Erythroblast (primary cell): ENCODE data around the gene WDSUB1.

Source experiments
- DNase-seq, 2 experiments: peaks; one replicate each; lab custom pipeline; 2025; lab: John Stamatoyannopoulos, UW
- GATA1 ChIP-seq: IDR thresholded peaks from 2 replicates; pipeline ENCODE4 v1.6.1; 2011; ENCODE audit warnings: low read depth, mild to moderate bottlenecking, control low read depth, low read length, moderate library complexity
- POLR2A ChIP-seq: IDR thresholded peaks from 2 replicates; pipeline ENCODE4 v1.6.1; 2011; ENCODE audit warnings: mild to moderate bottlenecking, low read length

Gene WDSUB1

GRCh38 chr2:159285929-159286708, at the start of gene WDSUB1:
WDSUB1 (minus strand) TSS chr2:159286703; CDS start chr2:159283069, 3,634 bp downstream.
- DNase-seq: peak; percentile 70 to 74
- no peak for TF ChIP-seq POLR2A

- no peak for TF ChIP-seq POLR2A
- no peak for TF ChIP-seq GATA1
- DNase-seq: peak; percentile 55 to 83
These were observed 40.2 kb upstream of the WDSUB1 start for GRCh38 chr2:159326569-159327255.

GRCh38 chr2:159322419-159322818, 35.9 kb upstream of the WDSUB1 start:
- TF ChIP-seq GATA1 (no peak), POLR2A (no peak)
- no peak for DNase-seq

GRCh38 chr2:159317392-159318088, 31.0 kb upstream of the WDSUB1 start:
- no peak for DNase-seq
- TF ChIP-seq POLR2A: no peak
- TF ChIP-seq GATA1: no peak

GRCh38 chr2:159307942-159308341, 21.4 kb upstream of the WDSUB1 start:
- TF ChIP-seq GATA1 (no peak), POLR2A (no peak)
- no peak for DNase-seq

- TF ChIP-seq POLR2A (no peak), GATA1 (no peak)
- DNase-seq: no peak
These were observed 14.1 kb upstream of the WDSUB1 start for GRCh38 chr2:159300586-159300985.

GRCh38 chr2:159298967-159299366, 12.5 kb upstream of the WDSUB1 start:
- DNase-seq: no peak
- TF ChIP-seq POLR2A: no peak
- TF ChIP-seq GATA1: no peak

GRCh38 chr2:159297042-159297707, 10.7 kb upstream of the WDSUB1 start:
- TF ChIP-seq POLR2A: no peak
- no peak for DNase-seq

GRCh38 chr2:159292157-159292556, 5.7 kb upstream of the WDSUB1 start:
- TF ChIP-seq GATA1 (no peak), POLR2A (no peak)
- DNase-seq: peak in 1 of 2 experiments; percentile 4

- no peak for TF ChIP-seq POLR2A
- TF ChIP-seq GATA1: peak; percentile 13
- peak; percentile 50 to 73 for DNase-seq
These were observed 3.9 kb upstream of the WDSUB1 start for GRCh38 chr2:159290289-159290907.

GRCh38 chr2:159287733-159288132, 1.2 kb upstream of the WDSUB1 start:
- DNase-seq: no peak
- TF ChIP-seq POLR2A: no peak
- TF ChIP-seq GATA1: no peak

- TF ChIP-seq GATA1: no peak
- TF ChIP-seq POLR2A: peak; percentile 80
- DNase-seq: peak; percentile 96 to 98
These were observed 372 bp upstream of the WDSUB1 start for GRCh38 chr2:159286709-159287441.
